Hepatocyte (in vitro differentiated cells): Measurements from ENCODE around the gene AKT1. TPM values are rescaled to one million over a fixed set of nuclear protein-coding genes. Genes with fewer than 3 reads are reported as not detected.

Source experiments
- DNase-seq: peaks from one replicate; pipeline ENCODE4 v3.0.0-alpha.2; 2016; ENCODE audit warnings: low spot score
- H2AFZ ChIP-seq: fragments of 200-600 bp; sonication (generic); 2 replicates; pipeline ENCODE4 v1.6.0; 2016; ENCODE audit warnings: antibody characterized with exemption, mild to moderate bottlenecking
- H3K27ac ChIP-seq: fragments of 200-600 bp; sonication (generic); 2 replicates; pipeline ENCODE4 v1.5.1; 2016; ENCODE audit warnings: mild to moderate bottlenecking
- H3K27me3 ChIP-seq: fragments of 200-600 bp; sonication (generic); 2 replicates; pipeline ENCODE4 v1.6.1; 2016
- H3K36me3 ChIP-seq: fragments of 200-600 bp; sonication (generic); replicated peaks from 2 replicates; pipeline ENCODE4 v1.5.1; 2016; ENCODE audit warnings: low read depth; ENCODE audit not compliant: insufficient read depth
- H3K4me1 ChIP-seq: fragments of 200-600 bp; sonication (generic); 2 replicates; pipeline ENCODE4 v1.5.1; 2016; ENCODE audit warnings: mild to moderate bottlenecking, moderate library complexity; ENCODE audit not compliant: insufficient read depth
- H3K4me2 ChIP-seq: fragments of 200-600 bp; sonication (generic); 2 replicates; pipeline ENCODE4 v1.6.0; 2016
- H3K4me3 ChIP-seq: fragments of 200-600 bp; sonication (generic); 2 replicates; pipeline ENCODE4 v1.5.1; 2016; ENCODE audit warnings: mild to moderate bottlenecking
- H3K79me2 ChIP-seq: fragments of 200-600 bp; sonication (generic); 2 replicates; pipeline ENCODE4 v1.6.0; 2017; ENCODE audit warnings: mild to moderate bottlenecking
- H3K9me2 ChIP-seq: fragments of 200-600 bp; sonication (generic); replicated peaks from 2 replicates; pipeline ENCODE4 v1.6.0; 2017; ENCODE audit warnings: mild to moderate bottlenecking; ENCODE audit not compliant: insufficient read depth
- H3K9me3 ChIP-seq: fragments of 200-600 bp; sonication (generic); 2 replicates; pipeline ENCODE4 v1.5.1; 2016; ENCODE audit warnings: low read depth, mild to moderate bottlenecking
- H4K20me1 ChIP-seq: fragments of 200-600 bp; sonication (generic); 2 replicates; pipeline ENCODE4 v1.6.0; 2016; ENCODE audit warnings: mild to moderate bottlenecking; ENCODE audit not compliant: insufficient read depth, poor library complexity, severe bottlenecking
- EZH2 ChIP-seq: fragments of 200-600 bp; sonication (generic); IDR thresholded peaks from 2 replicates; pipeline ENCODE4 v1.6.1; 2016; ENCODE audit warnings: antibody characterized with exemption, mild to moderate bottlenecking, borderline replicate concordance
- EZH2phosphoT487 ChIP-seq: fragments of 200-600 bp; sonication (generic); IDR thresholded peaks from one replicate; pipeline ENCODE4 v1.6.1; 2018; ENCODE audit warnings: antibody characterized with exemption, mild to moderate bottlenecking, low read depth, moderate library complexity; ENCODE audit not compliant: unreplicated experiment, severe bottlenecking
- WGBS: methylation state at CpG from one replicate; pipeline ENCODE4 v1.1.6; 2016; ENCODE audit warnings: low lambda C conversion rate; ENCODE audit errors: missing lambda C conversion rate; 5-methylcytosine and 5-hydroxymethylcytosine counted together
- polyA plus RNA-seq: library from polyadenylated mRNA; unstranded; fragments of >200 nt; fragmentation: Nextera tagmentation; extraction: Ambion mirVana; gene quantifications from 2 replicates; pipeline ENCODE4 v1.2.1, GENCODE V29; 2016
- total RNA-seq: library from RNA; depleted of rRNA; stranded (reverse); fragments of >200 nt; gene quantifications from 2 replicates; pipeline ENCODE4 v1.2.3, GENCODE V29; 2014
- TF ChIP-seq, protein P1 (sequence below): fragments of 200-600 bp; sonication (generic); IDR thresholded peaks from 2 replicates; pipeline ENCODE4 v1.5.1; 2016; ENCODE audit warnings: antibody characterized with exemption, mild to moderate bottlenecking; ENCODE audit not compliant: poor library complexity

The AKT1 gene
- total and polyA plus RNA-seq, 2 experiments from 2014 or later = 124 to 159 TPM

DNA sequence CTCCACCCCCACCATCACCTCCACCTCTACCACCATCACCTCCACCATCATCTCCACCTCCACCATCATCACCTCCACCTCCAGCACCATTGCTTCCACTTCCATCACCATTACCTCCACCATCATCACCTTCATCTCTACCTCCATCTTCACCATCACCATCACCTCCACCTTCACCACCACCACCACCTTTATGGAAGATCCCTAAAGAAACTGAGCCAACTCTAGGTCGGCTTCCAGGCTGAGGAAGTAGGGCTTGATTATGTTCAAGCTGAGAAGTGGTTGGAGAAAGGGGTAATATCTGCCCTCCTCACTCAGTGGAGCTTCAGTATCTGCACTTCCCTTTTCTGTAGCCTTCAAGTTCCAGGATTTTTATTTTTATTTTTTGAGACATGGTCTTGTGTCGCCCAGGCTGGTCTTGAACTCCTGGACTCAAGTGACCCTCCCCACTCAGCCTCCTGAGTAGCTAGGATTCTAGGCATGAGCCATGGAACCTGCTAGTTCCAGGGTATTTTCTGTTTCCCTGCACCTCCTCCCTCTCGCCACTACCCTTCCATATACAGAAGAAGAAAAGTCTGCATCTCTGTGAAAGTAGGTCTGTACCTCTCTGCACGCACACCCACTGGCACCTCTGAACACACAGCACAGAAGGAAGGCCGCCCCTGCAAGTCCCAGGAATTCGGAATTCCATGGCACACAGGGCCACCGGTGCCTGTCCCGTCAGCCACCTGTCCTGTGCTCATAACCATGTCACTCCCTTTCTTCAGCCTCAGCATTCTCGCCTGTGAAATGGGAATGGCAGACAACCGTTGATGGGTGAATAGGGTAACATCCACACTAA is 11.3 kb upstream of the AKT1 start:
- Histone ChIP-seq H2AFZ (no peak overlapping the region), H3K36me3 (no peaks in the 10 kb centered on the region), H3K79me2 (peaks cover 4% of the 10 kb centered on the region), H4K20me1 (no peaks in the 10 kb centered on the region), H3K27ac (no peak overlapping the region), H3K9me2 (no peaks in the 10 kb centered on the region), H3K9me3 (no peaks in the 10 kb centered on the region), H3K4me3 (no peak overlapping the region), H3K4me2 (no peak overlapping the region), H3K27me3 (no peaks in the 10 kb centered on the region), H3K4me1 (peaks cover 2% of the 10 kb centered on the region)
- no peak for TF ChIP-seq EZH2
- TF ChIP-seq, protein P1, sequence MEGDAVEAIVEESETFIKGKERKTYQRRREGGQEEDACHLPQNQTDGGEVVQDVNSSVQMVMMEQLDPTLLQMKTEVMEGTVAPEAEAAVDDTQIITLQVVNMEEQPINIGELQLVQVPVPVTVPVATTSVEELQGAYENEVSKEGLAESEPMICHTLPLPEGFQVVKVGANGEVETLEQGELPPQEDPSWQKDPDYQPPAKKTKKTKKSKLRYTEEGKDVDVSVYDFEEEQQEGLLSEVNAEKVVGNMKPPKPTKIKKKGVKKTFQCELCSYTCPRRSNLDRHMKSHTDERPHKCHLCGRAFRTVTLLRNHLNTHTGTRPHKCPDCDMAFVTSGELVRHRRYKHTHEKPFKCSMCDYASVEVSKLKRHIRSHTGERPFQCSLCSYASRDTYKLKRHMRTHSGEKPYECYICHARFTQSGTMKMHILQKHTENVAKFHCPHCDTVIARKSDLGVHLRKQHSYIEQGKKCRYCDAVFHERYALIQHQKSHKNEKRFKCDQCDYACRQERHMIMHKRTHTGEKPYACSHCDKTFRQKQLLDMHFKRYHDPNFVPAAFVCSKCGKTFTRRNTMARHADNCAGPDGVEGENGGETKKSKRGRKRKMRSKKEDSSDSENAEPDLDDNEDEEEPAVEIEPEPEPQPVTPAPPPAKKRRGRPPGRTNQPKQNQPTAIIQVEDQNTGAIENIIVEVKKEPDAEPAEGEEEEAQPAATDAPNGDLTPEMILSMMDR = no peak
- TF ChIP-seq EZH2phosphoT487 = no peak
- no peak for DNase-seq
- WGBS = 92% methylated on average over 10 of the region's 10 CpGs

DNA sequence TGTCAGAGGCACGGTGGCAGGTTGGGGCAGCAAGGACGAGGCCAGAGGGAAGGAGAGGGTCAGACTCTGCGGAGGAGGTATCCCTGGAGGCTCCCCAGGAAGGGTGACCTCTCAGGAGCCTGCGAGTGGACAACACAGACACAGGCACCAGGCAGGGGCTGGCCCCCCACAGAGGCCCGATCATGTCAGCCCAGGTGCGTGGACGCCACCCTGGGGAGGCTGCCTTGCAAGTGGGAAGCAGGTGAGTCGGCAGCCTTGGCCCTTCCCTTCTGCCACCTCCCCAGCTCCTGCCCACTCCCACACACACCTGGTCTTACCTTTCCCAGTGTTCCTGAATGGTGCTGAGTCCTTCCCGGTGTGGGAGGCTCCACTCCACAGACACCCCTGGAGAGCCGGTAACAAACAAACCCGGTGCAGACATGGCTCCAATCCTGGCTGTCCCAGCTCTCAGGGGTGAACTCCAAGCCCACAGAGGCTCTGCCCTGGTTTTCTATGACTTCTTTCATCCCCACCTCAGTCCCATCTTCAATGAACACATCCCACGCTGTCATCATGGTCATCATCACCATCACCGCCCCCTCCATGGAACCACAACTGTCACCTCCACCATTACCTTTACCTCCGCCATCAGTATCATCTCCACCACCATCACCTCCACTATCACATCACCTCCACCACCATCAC is 10.5 kb upstream of the AKT1 start:
- H3K4me1 ChIP-seq = peaks cover 10% of the 10 kb centered on the region
- peaks cover 4% of the 10 kb centered on the region for H3K79me2 ChIP-seq
- no peaks in the 10 kb centered on the region for H3K36me3 ChIP-seq
- no peak overlapping the region for H3K4me3 ChIP-seq
- H3K9me3 ChIP-seq = no peaks in the 10 kb centered on the region
- no peak for DNase-seq
- H3K27me3 ChIP-seq = no peaks in the 10 kb centered on the region
- H3K27ac ChIP-seq = no peak overlapping the region
- 87% methylated on average over 14 of the region's 14 CpGs for WGBS
- no peak overlapping the region for H2AFZ ChIP-seq
- H4K20me1 ChIP-seq = no peaks in the 10 kb centered on the region
- TF ChIP-seq EZH2 = no peak
- TF ChIP-seq, protein P1 = no peak
- TF ChIP-seq EZH2phosphoT487 = no peak
- no peak overlapping the region for H3K4me2 ChIP-seq
- H3K9me2 ChIP-seq = no peaks in the 10 kb centered on the region

DNA sequence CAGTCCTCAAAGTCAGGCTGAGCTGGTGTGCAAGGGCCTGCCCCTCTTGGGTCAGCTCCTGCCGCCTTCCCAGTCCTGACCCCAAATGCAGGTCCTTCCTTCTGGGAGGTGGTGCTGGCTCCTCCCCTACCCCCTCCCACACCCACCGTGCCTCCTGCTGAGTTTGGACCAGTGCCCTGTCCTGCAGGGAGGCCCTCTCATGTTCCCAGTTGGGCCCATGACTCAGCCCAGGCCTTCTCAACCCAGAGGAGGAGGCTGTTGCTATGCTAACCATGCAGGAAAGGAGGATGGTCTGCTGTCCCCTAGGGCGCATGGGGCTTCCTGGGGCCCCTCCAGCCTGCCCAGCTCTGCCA is 9.8 kb upstream of the AKT1 start:
- no peak for DNase-seq
- no peak overlapping the region for H3K27ac ChIP-seq
- H3K9me3 ChIP-seq = no peaks in the 10 kb centered on the region
- peaks cover 11% of the 10 kb centered on the region for H3K4me1 ChIP-seq
- H3K27me3 ChIP-seq = no peaks in the 10 kb centered on the region
- H3K4me2 ChIP-seq = no peak overlapping the region
- no peak for TF ChIP-seq EZH2
- TF ChIP-seq, protein P1 = no peak
- no peak for TF ChIP-seq EZH2phosphoT487
- no peak overlapping the region for H2AFZ ChIP-seq
- no peaks in the 10 kb centered on the region for H4K20me1 ChIP-seq
- 47% methylated on average over 2 of the region's 3 CpGs for WGBS
- no peaks in the 10 kb centered on the region for H3K9me2 ChIP-seq
- no peak overlapping the region for H3K4me3 ChIP-seq
- H3K36me3 ChIP-seq = no peaks in the 10 kb centered on the region
- H3K79me2 ChIP-seq = peaks cover 4% of the 10 kb centered on the region
